ENCODE results near the gene MYO1C.
"Not testable (repeated sequence)": the region's sequence is repeated elsewhere in the genome, so short reads cannot be mapped to it uniquely, and the experiment has no call there.

MYO1C gene

GRCh38 chr17:1452836-1453235 lies 39.6 kb downstream of the MYO1C start:
- no peak overlapping the region for H3K4me3 ChIP-seq (replicated peaks; ENCODE audit: low read depth, low read length)
- TF ChIP-seq CTCF (IDR thresholded peaks at IDR 0.05; ENCODE audit: low read length, missing control alignments): no peak
- DNase-seq (ENCODE audit: low read depth): no peak

GRCh38 chr17:1450261-1450660 lies 42.2 kb downstream of the MYO1C start:
- not testable (repeated sequence) for H3K4me3 ChIP-seq (replicated peaks; ENCODE audit: low read depth, low read length); DNase-seq (ENCODE audit: low read depth)

- DNase-seq (ENCODE audit: low read depth): no peak
- TF ChIP-seq CTCF (IDR thresholded peaks at IDR 0.05; ENCODE audit: low read length, missing control alignments): no peak
- H3K4me3 ChIP-seq (replicated peaks; ENCODE audit: low read depth, low read length): no peak overlapping the region
Measured at GRCh38 chr17:1449412-1449967, 43.0 kb downstream of the MYO1C start.

GRCh38 chr17:1447052-1447451 lies 45.4 kb downstream of the MYO1C start:
- no peak for DNase-seq (ENCODE audit: low read depth)
- no peak overlapping the region for H3K4me3 ChIP-seq (replicated peaks; ENCODE audit: low read depth, low read length)
- TF ChIP-seq CTCF (IDR thresholded peaks at IDR 0.05; ENCODE audit: low read length, missing control alignments): no peak

GRCh38 chr17:1446201-1446600 lies 46.3 kb downstream of the MYO1C start:
- no peak overlapping the region for H3K4me3 ChIP-seq (replicated peaks; ENCODE audit: low read depth, low read length)
- TF ChIP-seq CTCF (IDR thresholded peaks at IDR 0.05; ENCODE audit: low read length, missing control alignments): no peak
- DNase-seq (ENCODE audit: low read depth): no peak

GRCh38 chr17:1445695-1446094 lies 46.8 kb downstream of the MYO1C start:
- not testable (repeated sequence) for DNase-seq (ENCODE audit: low read depth); H3K4me3 ChIP-seq (replicated peaks; ENCODE audit: low read depth, low read length)

GRCh38 chr17:1442721-1443120 lies 49.8 kb downstream of the MYO1C start:
- not testable (repeated sequence) for H3K4me3 ChIP-seq (replicated peaks; ENCODE audit: low read depth, low read length); DNase-seq (ENCODE audit: low read depth)

- no peak for DNase-seq (ENCODE audit: low read depth)
- TF ChIP-seq CTCF (IDR thresholded peaks at IDR 0.05; ENCODE audit: low read length, missing control alignments): no peak
- no peak overlapping the region for H3K4me3 ChIP-seq (replicated peaks; ENCODE audit: low read depth, low read length)
Measured at GRCh38 chr17:1442187-1442586, 50.3 kb downstream of the MYO1C start.

GRCh38 chr17:1440921-1441320 lies 51.6 kb downstream of the MYO1C start:
- TF ChIP-seq CTCF (IDR thresholded peaks at IDR 0.05; ENCODE audit: low read length, missing control alignments): no peak
- H3K4me3 ChIP-seq (replicated peaks; ENCODE audit: low read depth, low read length): no peak overlapping the region
- DNase-seq (ENCODE audit: low read depth): no peak

All from fibroblast of pulmonary artery (primary cell).